MM.1S (cell line): Measurements from ENCODE around the gene LTB4R.

ENCODE experiments used
- CTCF ChIP-seq: fragments of 300-600 bp; sonication (generic); IDR thresholded peaks from 2 replicates; pipeline ENCODE4 v1.5.1; 2016; ENCODE audit warnings: antibody characterized with exemption, low read length, mixed read lengths
- EZH2 ChIP-seq: fragments of 300-600 bp; sonication (generic); optimal IDR thresholded peaks from 2 replicates; pipeline ENCODE3; 2017; ENCODE audit warnings: low read depth, mild to moderate bottlenecking, antibody characterized with exemption, low read length, mixed read lengths

- no peak for TF ChIP-seq CTCF
- no peak for TF ChIP-seq EZH2
Observed at GRCh38 chr14:24322672-24323071, 11.4 kb downstream of the LTB4R start.
